Measurements from ENCODE around the gene FCMR. TPM values are rescaled to one million over a fixed set of nuclear protein-coding genes. Genes with fewer than 3 reads are reported as not detected.

The FCMR gene
- total RNA-seq, 1 donor from 2014 or later = 146 TPM

DNA sequence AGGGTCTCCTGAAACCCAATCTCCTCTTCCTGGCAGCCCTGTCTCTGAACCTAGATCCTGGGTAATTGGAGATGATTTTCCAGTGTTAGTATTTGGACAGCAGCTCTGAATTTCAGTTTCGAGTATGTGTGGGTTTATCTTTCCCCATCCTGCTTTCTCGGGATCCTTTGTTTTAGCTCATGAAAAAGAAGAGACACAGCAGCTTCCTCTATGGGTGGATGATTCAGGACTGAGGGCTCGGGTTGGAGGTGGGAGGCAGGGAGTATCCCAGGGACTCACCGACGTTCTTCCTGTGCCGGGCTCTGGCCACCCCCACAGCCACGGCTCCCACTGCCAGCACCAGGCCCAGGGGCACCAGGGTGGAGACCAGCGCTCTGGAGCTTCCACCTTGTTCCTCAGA is 10.4 kb upstream of the FCMR start:
- DNase-seq (no peak), ATAC-seq (ENCODE audit: low read depth) (no peak)
- H3K27ac Mint-ChIP-seq = peak overlapping the region; percentile 99
- intact Hi-C loops (cut with micrococcal nuclease) = loop anchor here (2.0 kb wide), 2 partner anchors 75 to 205 kb away; no protein-coding TSS in a partner anchor
- ChIA-PET CTCF (interaction anchor here (0.6 to 15.7 kb wide), 21 partner anchors 10 to 568 kb away, joined by 3 to 383 read pairs (median 11); partner anchors contain the start of genes FCAMR, FCMR and IL20), POLR2A (interaction anchor here (0.9 to 10.2 kb wide), 5 partner anchors 15 to 66 kb away, joined by 3 to 267 read pairs (median 16); partner anchors contain the start of gene FCMR)
- TF ChIP-seq CTCF (IDR thresholded peaks at IDR 0.05) = no peak
- no peaks in the 10 kb centered on the region for H3K27me3 Mint-ChIP-seq
- no peaks in the 10 kb centered on the region for H3K9me3 Mint-ChIP-seq
- H3K36me3 Mint-ChIP-seq (ENCODE audit: low read depth) = no peaks in the 10 kb centered on the region
- no peak overlapping the region for H3K4me3 Mint-ChIP-seq
- H3K4me1 Mint-ChIP-seq = peaks cover 67% of the 10 kb centered on the region

GRCh38 chr1:206931709-206932108 is 10.0 kb upstream of the FCMR start:
- TF ChIP-seq CTCF (IDR thresholded peaks at IDR 0.05) = no peak
- Mint-ChIP-seq H3K4me1 (peaks cover 70% of the 10 kb centered on the region), H3K4me3 (peak overlapping the region; percentile 35), H3K36me3 (ENCODE audit: low read depth) (no peaks in the 10 kb centered on the region), H3K9me3 (no peaks in the 10 kb centered on the region), H3K27me3 (no peaks in the 10 kb centered on the region), H3K27ac (peak overlapping the region; percentile 99)
- no peak for DNase-seq
- ATAC-seq (ENCODE audit: low read depth) = no peak
- CTCF ChIA-PET = interaction anchor here (0.6 to 15.7 kb wide), 20 partner anchors 10 to 568 kb away, joined by 3 to 383 read pairs (median 10); partner anchors contain the start of genes FCAMR, FCMR and IL20
- intact Hi-C loops (cut with micrococcal nuclease) = loop anchor here (2.0 kb wide), 4 partner anchors 75 to 319 kb away; partner anchors contain the start of genes DYRK3 and EIF2D
- POLR2A ChIA-PET = interaction anchor here (0.9 to 10.2 kb wide), 6 partner anchors 15 to 65 kb away, joined by 3 to 267 read pairs (median 10); partner anchors contain the start of gene FCMR

GRCh38 chr1:206930210-206930798 is 8.6 kb upstream of the FCMR start:
- H3K4me1 Mint-ChIP-seq = peaks cover 67% of the 10 kb centered on the region
- peak overlapping the region; percentile 99 for H3K27ac Mint-ChIP-seq
- POLR2A ChIA-PET = interaction anchor here (0.5 to 10.2 kb wide), 11 partner anchors 14 to 892 kb away, joined by 3 to 267 read pairs (median 4); partner anchors contain the start of gene FCMR
- ATAC-seq (ENCODE audit: low read depth) (peak; percentile 83), DNase-seq (peak; percentile 72)
- intact Hi-C loops (cut with micrococcal nuclease) = loop anchor here (1.0 to 2.0 kb wide), 5 partner anchors 8 to 407 kb away; partner anchors contain the start of genes CD55, DYRK3 and EIF2D
- no peak for TF ChIP-seq CTCF (IDR thresholded peaks at IDR 0.05)
- H3K27me3 Mint-ChIP-seq = no peaks in the 10 kb centered on the region
- H3K4me3 Mint-ChIP-seq = peak overlapping the region; percentile 79
- no peaks in the 10 kb centered on the region for H3K36me3 Mint-ChIP-seq (ENCODE audit: low read depth)
- CTCF ChIA-PET = interaction anchor here (0.7 to 15.7 kb wide), 9 partner anchors 8 to 195 kb away, joined by 3 to 383 read pairs (median 41); partner anchors contain the start of genes FCMR and IL20
- no peaks in the 10 kb centered on the region for H3K9me3 Mint-ChIP-seq

GRCh38 chr1:206929524-206929923 is 7.8 kb upstream of the FCMR start:
- no peaks in the 10 kb centered on the region for H3K36me3 Mint-ChIP-seq (ENCODE audit: low read depth)
- H3K4me1 Mint-ChIP-seq = peaks cover 67% of the 10 kb centered on the region
- no peaks in the 10 kb centered on the region for H3K9me3 Mint-ChIP-seq
- intact Hi-C loops (cut with micrococcal nuclease) = loop anchor here (10.0 kb wide), 5 partner anchors 885 to 1645 kb away; partner anchors contain the start of gene RAB29
- DNase-seq (no peak), ATAC-seq (ENCODE audit: low read depth) (no peak)
- H3K27ac Mint-ChIP-seq = peak overlapping the region; percentile 99
- H3K4me3 Mint-ChIP-seq = peak overlapping the region; percentile 79
- ChIA-PET POLR2A (interaction anchor here (1.3 to 10.2 kb wide), 5 partner anchors 13 to 244 kb away, joined by 3 to 267 read pairs (median 16); partner anchors contain the start of gene FCMR), CTCF (interaction anchor here (4.9 to 15.7 kb wide), 2 partner anchors 7 to 14 kb away, joined by 64 to 383 read pairs; partner anchors contain the start of gene FCMR)
- no peaks in the 10 kb centered on the region for H3K27me3 Mint-ChIP-seq
- TF ChIP-seq CTCF (IDR thresholded peaks at IDR 0.05) = no peak

DNA sequence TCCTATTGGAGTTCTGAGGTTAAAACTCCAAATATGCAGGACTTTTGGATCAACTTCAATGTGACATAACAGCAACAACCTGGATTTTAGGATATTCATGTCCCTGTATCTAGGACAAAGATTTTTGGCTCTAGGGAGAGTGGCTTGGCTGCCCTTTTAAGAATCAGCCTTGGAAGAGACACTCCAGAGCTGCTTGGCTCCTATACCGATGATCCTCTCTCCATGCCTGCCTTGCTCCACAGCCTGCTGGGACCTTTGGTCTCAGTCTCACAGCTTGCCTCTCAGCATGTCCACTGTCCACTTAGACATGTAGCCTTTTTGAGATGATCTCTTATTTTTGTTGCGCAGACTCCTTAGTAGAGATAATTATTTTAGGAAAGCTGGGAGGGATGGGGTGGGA is 4.5 kb upstream of the FCMR start:
- ATAC-seq (ENCODE audit: low read depth) (no peak), DNase-seq (no peak)
- H3K27ac Mint-ChIP-seq = no peak overlapping the region
- no peak overlapping the region for H3K4me3 Mint-ChIP-seq
- no peaks in the 10 kb centered on the region for H3K9me3 Mint-ChIP-seq
- intact Hi-C loops (cut with micrococcal nuclease) = loop anchor here (10.0 kb wide), 5 partner anchors 881 to 1641 kb away; partner anchors contain the start of gene RAB29
- peaks cover 2% of the 10 kb centered on the region for H3K36me3 Mint-ChIP-seq (ENCODE audit: low read depth)
- ChIA-PET CTCF (interaction anchor here (1.7 to 15.7 kb wide), 3 partner anchors 11 to 191 kb away, joined by 4 to 383 read pairs (median 8); no protein-coding TSS in a partner anchor), POLR2A (interaction anchor here (0.7 to 10.2 kb wide), 5 partner anchors 9 to 875 kb away, joined by 5 to 267 read pairs (median 5); partner anchors contain the start of gene FCMR)
- H3K4me1 Mint-ChIP-seq = peaks cover 43% of the 10 kb centered on the region
- no peak for TF ChIP-seq CTCF (IDR thresholded peaks at IDR 0.05)
- no peaks in the 10 kb centered on the region for H3K27me3 Mint-ChIP-seq
